HG02938 (cell line): Measurements from ENCODE around the gene NDUFA1.
"Not testable (repeated sequence)": the region's sequence is repeated elsewhere in the genome, so short reads cannot be mapped to it uniquely, and the experiment has no call there.

Experiments
- ATAC-seq: cut with Tn5 transposase; IDR thresholded peaks from one replicate; pipeline ENCODE4 v1.9.1; 2021; ENCODE audit warnings: mild to moderate bottlenecking, moderate library complexity; ENCODE audit not compliant: unreplicated experiment

Gene NDUFA1

DNA sequence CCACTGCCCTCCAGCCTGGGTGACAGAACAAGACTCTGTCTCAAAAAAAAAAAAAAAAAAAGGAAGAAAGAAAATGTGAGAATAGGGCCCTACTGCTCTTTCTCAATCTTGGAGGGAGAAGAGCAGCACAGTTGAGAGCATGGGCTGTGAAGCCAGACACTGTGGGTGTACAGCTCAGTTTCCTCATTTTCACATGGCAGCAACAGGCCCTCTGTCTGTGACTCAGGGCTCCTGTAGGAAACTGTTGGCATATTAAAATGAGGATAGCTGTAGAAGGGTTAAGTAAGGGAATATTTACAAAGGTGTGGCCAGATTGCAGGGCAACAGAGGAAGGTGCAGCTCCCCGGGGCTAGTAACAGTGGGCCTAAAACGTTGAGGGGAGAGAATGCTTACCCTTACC, 27.5 kb downstream of the NDUFA1 start:
- ATAC-seq = no peak

- no peak for ATAC-seq
Observed at GRCh38 chrX:119900976-119901375, 29.3 kb downstream of the NDUFA1 start.

- no peak for ATAC-seq
Observed at GRCh38 chrX:119916310-119916709, 44.7 kb downstream of the NDUFA1 start.

- no peak for ATAC-seq
Observed at GRCh38 chrX:119917877-119918276, 46.2 kb downstream of the NDUFA1 start.

DNA sequence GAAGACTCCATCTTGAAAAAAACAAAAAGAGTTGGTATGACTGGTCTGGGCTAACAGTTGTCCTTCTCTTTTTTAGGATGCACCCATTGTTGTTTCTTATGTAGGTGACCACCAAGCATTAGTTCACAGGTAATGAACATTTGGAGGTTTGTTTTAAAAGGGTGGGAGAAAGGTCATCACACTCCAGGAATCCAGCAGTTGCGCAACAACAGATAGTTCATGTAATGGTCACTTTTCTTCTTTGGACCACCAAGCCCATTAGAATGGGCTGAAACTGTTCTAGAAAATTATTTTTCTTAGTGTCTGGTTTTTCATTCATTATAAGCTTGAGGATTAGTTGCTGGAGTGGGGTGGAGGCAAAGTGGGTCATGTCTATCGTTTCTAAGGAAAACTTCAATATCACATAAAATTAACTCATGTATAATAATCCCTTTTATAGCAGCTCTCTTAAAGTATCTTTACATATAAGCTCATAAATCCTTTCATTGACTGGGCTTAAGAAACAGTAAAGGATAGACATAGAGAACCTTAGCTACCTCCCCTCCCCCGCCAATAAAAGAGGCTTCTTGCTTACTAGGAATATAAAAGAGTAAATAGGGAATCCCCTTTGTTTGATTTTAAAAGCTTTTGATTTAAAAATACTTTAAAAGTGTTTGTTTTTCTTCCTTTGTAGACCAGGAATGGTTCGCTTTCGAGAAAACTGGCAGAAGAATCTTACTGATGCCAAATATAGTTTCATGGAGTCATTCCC, 48.4 kb downstream of the NDUFA1 start:
- no peak for ATAC-seq

DNA sequence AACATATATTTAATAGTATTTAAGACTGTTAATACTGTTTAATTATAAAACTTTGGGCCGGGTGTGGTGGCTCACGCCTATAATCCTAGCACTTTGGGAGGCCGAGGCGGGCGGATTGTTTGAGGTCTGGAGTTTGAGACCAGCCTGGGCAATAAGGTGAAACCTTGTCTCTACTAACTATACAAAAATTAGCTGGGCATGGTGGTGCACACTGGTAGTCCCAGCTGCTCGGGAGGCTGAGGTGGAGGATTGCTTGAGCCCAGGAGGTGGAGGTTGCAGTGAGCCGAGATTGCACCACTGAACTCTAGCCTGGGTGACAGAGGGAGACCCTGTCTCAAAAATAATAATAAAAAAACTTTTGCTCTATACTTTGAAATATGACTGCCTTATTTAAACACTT, 50.8 kb downstream of the NDUFA1 start:
- not testable (repeated sequence) for ATAC-seq
